Memory B cell (primary cell): ENCODE data around the gene HNRNPC.
A peak's percentile ranks its signal among the peaks of the same experiment; 100 is the strongest.

Experiments used
- ATAC-seq: fragments of 150-1000 bp; cut with Tn5 transposase; 2 replicates; pipeline ENCODE4 v1.10.0; 2021; ENCODE audit warnings: low read depth, mild to moderate bottlenecking, moderate library complexity
- DNase-seq, 2 donors: peaks; one replicate each; pipeline ENCODE4 v3.0.0; 2022; ENCODE audit warnings: low spot score in 2 of 2
- H3K27ac Mint-ChIP-seq: one replicate; pipeline ENCODE4 v1.8.0; 2022; ENCODE audit warnings: mild to moderate bottlenecking, moderate library complexity, mixed read lengths
- H3K27me3 Mint-ChIP-seq: one replicate; pipeline ENCODE4 v1.8.0; 2022; ENCODE audit warnings: mixed read lengths
- H3K36me3 Mint-ChIP-seq: one replicate; pipeline ENCODE4 v1.8.0; 2022; ENCODE audit warnings: mild to moderate bottlenecking, mixed read lengths
- H3K4me1 Mint-ChIP-seq: one replicate; pipeline ENCODE4 v1.8.0; 2022; ENCODE audit warnings: mixed read lengths
- H3K4me3 Mint-ChIP-seq: one replicate; pipeline ENCODE4 v1.8.0; 2022; ENCODE audit warnings: mild to moderate bottlenecking, moderate library complexity, mixed read lengths
- H3K9me3 Mint-ChIP-seq: one replicate; pipeline ENCODE4 v1.8.0; 2022; ENCODE audit warnings: mixed read lengths

The HNRNPC gene

GRCh38 chr14:21205678-21206581 lies 63.3 kb downstream of the HNRNPC start:
- Mint-ChIP-seq H3K27ac (no peak overlapping the region), H3K27me3 (no peaks in the 10 kb centered on the region), H3K9me3 (no peaks in the 10 kb centered on the region), H3K4me1 (peaks cover 14% of the 10 kb centered on the region), H3K36me3 (peaks cover 15% of the 10 kb centered on the region), H3K4me3 (no peak overlapping the region)
- no peak for ATAC-seq
- DNase-seq: no peak

- Mint-ChIP-seq H3K27me3 (no peaks in the 10 kb centered on the region), H3K9me3 (no peaks in the 10 kb centered on the region), H3K4me1 (peaks cover 14% of the 10 kb centered on the region), H3K4me3 (no peak overlapping the region), H3K27ac (no peak overlapping the region), H3K36me3 (peaks cover 14% of the 10 kb centered on the region)
- ATAC-seq (no peak), DNase-seq (no peak)
Measured at GRCh38 chr14:21205026-21205677, 64.1 kb downstream of the HNRNPC start.

GRCh38 chr14:21204167-21205025 lies 64.8 kb downstream of the HNRNPC start:
- Mint-ChIP-seq H3K4me1 (peaks cover 14% of the 10 kb centered on the region), H3K4me3 (no peak overlapping the region), H3K27ac (peak overlapping the region; percentile 8), H3K36me3 (peaks cover 12% of the 10 kb centered on the region), H3K27me3 (no peaks in the 10 kb centered on the region), H3K9me3 (no peaks in the 10 kb centered on the region)
- DNase-seq (no peak), ATAC-seq (no peak)

GRCh38 chr14:21203470-21204166 lies 65.6 kb downstream of the HNRNPC start:
- H3K4me1 Mint-ChIP-seq: peaks cover 14% of the 10 kb centered on the region
- peaks cover 12% of the 10 kb centered on the region for H3K36me3 Mint-ChIP-seq
- H3K9me3 Mint-ChIP-seq: no peaks in the 10 kb centered on the region
- DNase-seq (no peak), ATAC-seq (no peak)
- H3K27me3 Mint-ChIP-seq: no peaks in the 10 kb centered on the region
- H3K4me3 Mint-ChIP-seq: no peak overlapping the region
- H3K27ac Mint-ChIP-seq: peak overlapping the region; percentile 8

GRCh38 chr14:21202463-21203358 lies 66.5 kb downstream of the HNRNPC start:
- no peak for ATAC-seq
- no peaks in the 10 kb centered on the region for H3K9me3 Mint-ChIP-seq
- H3K4me3 Mint-ChIP-seq: no peak overlapping the region
- H3K4me1 Mint-ChIP-seq: peaks cover 14% of the 10 kb centered on the region
- no peak for DNase-seq
- H3K27me3 Mint-ChIP-seq: no peaks in the 10 kb centered on the region
- H3K36me3 Mint-ChIP-seq: peaks cover 7% of the 10 kb centered on the region
- H3K27ac Mint-ChIP-seq: peak overlapping the region; percentile 8

- peaks cover 12% of the 10 kb centered on the region for H3K4me1 Mint-ChIP-seq
- ATAC-seq: no peak
- no peaks in the 10 kb centered on the region for H3K9me3 Mint-ChIP-seq
- H3K27me3 Mint-ChIP-seq: no peaks in the 10 kb centered on the region
- DNase-seq: no peak
- peak overlapping the region; percentile 8 for H3K27ac Mint-ChIP-seq
- no peak overlapping the region for H3K4me3 Mint-ChIP-seq
- H3K36me3 Mint-ChIP-seq: peaks cover 3% of the 10 kb centered on the region
Measured at GRCh38 chr14:21201732-21202462, 67.3 kb downstream of the HNRNPC start.

- H3K27me3 Mint-ChIP-seq: no peaks in the 10 kb centered on the region
- H3K9me3 Mint-ChIP-seq: no peaks in the 10 kb centered on the region
- no peak for ATAC-seq
- no peak overlapping the region for H3K27ac Mint-ChIP-seq
- H3K4me1 Mint-ChIP-seq: peaks cover 7% of the 10 kb centered on the region
- H3K4me3 Mint-ChIP-seq: no peak overlapping the region
- DNase-seq: no peak
- no peaks in the 10 kb centered on the region for H3K36me3 Mint-ChIP-seq
Measured at GRCh38 chr14:21200752-21201461, 68.3 kb downstream of the HNRNPC start.

GRCh38 chr14:21199611-21200560 lies 69.4 kb downstream of the HNRNPC start:
- Mint-ChIP-seq H3K36me3 (no peaks in the 10 kb centered on the region), H3K27me3 (no peaks in the 10 kb centered on the region), H3K27ac (no peak overlapping the region), H3K9me3 (no peaks in the 10 kb centered on the region), H3K4me1 (peaks cover 7% of the 10 kb centered on the region), H3K4me3 (no peak overlapping the region)
- DNase-seq (no peak), ATAC-seq (no peak)

GRCh38 chr14:21197418-21198205 lies 71.6 kb downstream of the HNRNPC start:
- H3K27me3 Mint-ChIP-seq: no peaks in the 10 kb centered on the region
- H3K4me3 Mint-ChIP-seq: no peak overlapping the region
- DNase-seq (no peak), ATAC-seq (no peak)
- no peak overlapping the region for H3K27ac Mint-ChIP-seq
- H3K9me3 Mint-ChIP-seq: no peaks in the 10 kb centered on the region
- H3K4me1 Mint-ChIP-seq: peaks cover 3% of the 10 kb centered on the region
- no peaks in the 10 kb centered on the region for H3K36me3 Mint-ChIP-seq

- ATAC-seq (no peak), DNase-seq (no peak)
- no peaks in the 10 kb centered on the region for H3K9me3 Mint-ChIP-seq
- H3K4me3 Mint-ChIP-seq: peak overlapping the region; percentile 3
- no peaks in the 10 kb centered on the region for H3K36me3 Mint-ChIP-seq
- H3K4me1 Mint-ChIP-seq: peaks cover 4% of the 10 kb centered on the region
- peak overlapping the region; percentile 61 for H3K27ac Mint-ChIP-seq
- no peaks in the 10 kb centered on the region for H3K27me3 Mint-ChIP-seq
Measured at GRCh38 chr14:21194597-21194996, 74.6 kb downstream of the HNRNPC start.
